Neural crest cell (in vitro differentiated cells): ENCODE data around the gene ASPM. TPM values are rescaled to one million over a fixed set of nuclear protein-coding genes. Genes with fewer than 3 reads are reported as not detected.

ENCODE experiments used
- DNase-seq: peaks from one replicate; pipeline ENCODE4 v3.0.0; 2021; ENCODE audit warnings: low read depth, mixed read lengths, low spot score
- H3K27ac Mint-ChIP-seq: one replicate; pipeline ENCODE4 v1.8.0; 2021; ENCODE audit warnings: mild to moderate bottlenecking, mixed read lengths; ENCODE audit not compliant: unreplicated experiment
- H3K27me3 Mint-ChIP-seq: 2 replicates; pipeline ENCODE4 v1.8.0; 2021; ENCODE audit warnings: low read depth, mild to moderate bottlenecking, mixed read lengths
- H3K36me3 Mint-ChIP-seq: 2 replicates; pipeline ENCODE4 v1.8.0; 2021; ENCODE audit warnings: low read depth, mild to moderate bottlenecking, mixed read lengths
- H3K4me1 Mint-ChIP-seq: 2 replicates; pipeline ENCODE4 v1.8.0; 2021; ENCODE audit warnings: mixed read lengths
- H3K4me3 Mint-ChIP-seq: one replicate; pipeline ENCODE4 v1.8.0; 2021; ENCODE audit warnings: mild to moderate bottlenecking, mixed read lengths
- H3K9me3 Mint-ChIP-seq: 2 replicates; pipeline ENCODE4 v1.8.0; 2021; ENCODE audit warnings: mixed read lengths
- total RNA-seq: library from RNA; stranded (reverse); gene quantifications from 2 replicates; pipeline ENCODE4 v1.2.1, GENCODE V29; 2021
- TF ChIP-seq, protein P1 (sequence below): fragments of 200-600 bp; sonication (generic); conservative IDR thresholded peaks from 2 replicates; pipeline ENCODE4 v1.5.0; 2021; ENCODE audit warnings: antibody characterized with exemption, mild to moderate bottlenecking

The ASPM gene
- total RNA-seq, 1 donor from 2014 or later: 53.3 TPM

DNA sequence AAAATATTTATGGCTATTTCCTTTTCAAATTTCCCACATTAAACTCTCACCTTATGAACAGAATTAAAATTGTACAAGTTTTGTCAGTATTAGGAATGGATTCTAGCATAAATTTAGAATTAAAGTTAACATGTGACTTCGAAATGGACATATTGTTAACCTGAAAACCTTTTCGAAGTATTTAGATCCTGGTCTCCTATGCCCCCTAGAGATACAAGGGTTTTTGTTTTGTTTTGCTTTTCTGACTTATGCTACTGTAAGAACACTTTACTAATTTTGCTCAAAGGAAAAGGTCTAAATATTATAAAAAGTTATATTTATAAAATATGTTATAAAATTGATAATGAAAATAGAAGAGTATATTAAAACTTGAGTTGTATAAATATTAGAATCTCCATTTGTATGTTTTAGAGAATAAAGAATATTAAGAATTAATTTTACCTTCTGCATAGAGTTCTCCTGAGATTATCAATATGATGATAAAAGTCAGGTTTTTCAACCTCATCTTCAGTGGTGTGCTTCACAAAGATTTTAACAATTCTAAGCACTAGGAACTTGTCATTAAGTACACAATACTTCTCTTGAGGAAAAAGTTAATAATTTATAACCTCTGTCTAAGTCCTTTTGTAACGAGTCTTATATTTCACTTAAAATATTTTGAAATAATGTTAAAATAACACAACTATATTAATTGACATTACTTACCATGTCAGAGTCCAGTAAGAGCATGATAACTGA lies 79.6 kb downstream of the ASPM start, which contains the start of gene F13B:
TSS of gene F13B (minus strand) at position 542 of the 738 bp plus-strand sequence. CDS start at position 505, 37 bp downstream.
- no peak for DNase-seq
- Mint-ChIP-seq H3K4me3 (no peak within 1 kb of the TSS), H3K27ac (no peak within 1 kb of the TSS), H3K36me3 (no peaks in the 10 kb centered on the region), H3K4me1 (no peaks in the 10 kb centered on the region), H3K9me3 (peaks cover 3% of the 10 kb centered on the region), H3K27me3 (no peaks in the 10 kb centered on the region)
- TF ChIP-seq, protein P1, sequence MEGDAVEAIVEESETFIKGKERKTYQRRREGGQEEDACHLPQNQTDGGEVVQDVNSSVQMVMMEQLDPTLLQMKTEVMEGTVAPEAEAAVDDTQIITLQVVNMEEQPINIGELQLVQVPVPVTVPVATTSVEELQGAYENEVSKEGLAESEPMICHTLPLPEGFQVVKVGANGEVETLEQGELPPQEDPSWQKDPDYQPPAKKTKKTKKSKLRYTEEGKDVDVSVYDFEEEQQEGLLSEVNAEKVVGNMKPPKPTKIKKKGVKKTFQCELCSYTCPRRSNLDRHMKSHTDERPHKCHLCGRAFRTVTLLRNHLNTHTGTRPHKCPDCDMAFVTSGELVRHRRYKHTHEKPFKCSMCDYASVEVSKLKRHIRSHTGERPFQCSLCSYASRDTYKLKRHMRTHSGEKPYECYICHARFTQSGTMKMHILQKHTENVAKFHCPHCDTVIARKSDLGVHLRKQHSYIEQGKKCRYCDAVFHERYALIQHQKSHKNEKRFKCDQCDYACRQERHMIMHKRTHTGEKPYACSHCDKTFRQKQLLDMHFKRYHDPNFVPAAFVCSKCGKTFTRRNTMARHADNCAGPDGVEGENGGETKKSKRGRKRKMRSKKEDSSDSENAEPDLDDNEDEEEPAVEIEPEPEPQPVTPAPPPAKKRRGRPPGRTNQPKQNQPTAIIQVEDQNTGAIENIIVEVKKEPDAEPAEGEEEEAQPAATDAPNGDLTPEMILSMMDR: no peak

DNA sequence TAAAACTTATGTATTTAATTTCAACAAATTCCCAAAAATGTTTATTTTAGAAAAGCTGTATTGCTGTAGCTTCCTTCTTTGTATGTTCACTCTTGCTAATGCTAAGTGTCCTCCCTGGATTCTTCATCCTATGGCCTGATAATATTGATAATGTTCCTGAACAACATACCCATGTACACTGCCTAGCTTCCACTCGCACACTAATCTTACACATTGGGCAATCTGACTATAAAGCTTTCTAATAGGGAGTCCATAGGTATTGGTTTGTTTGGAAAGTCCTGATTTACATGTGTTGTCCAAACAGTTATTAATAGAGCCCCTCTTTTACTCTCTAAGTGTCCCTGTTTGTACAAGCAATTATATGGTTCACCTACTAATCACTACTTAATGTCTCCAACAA lies 80.2 kb downstream of the ASPM start:
- DNase-seq: no peak

DNA sequence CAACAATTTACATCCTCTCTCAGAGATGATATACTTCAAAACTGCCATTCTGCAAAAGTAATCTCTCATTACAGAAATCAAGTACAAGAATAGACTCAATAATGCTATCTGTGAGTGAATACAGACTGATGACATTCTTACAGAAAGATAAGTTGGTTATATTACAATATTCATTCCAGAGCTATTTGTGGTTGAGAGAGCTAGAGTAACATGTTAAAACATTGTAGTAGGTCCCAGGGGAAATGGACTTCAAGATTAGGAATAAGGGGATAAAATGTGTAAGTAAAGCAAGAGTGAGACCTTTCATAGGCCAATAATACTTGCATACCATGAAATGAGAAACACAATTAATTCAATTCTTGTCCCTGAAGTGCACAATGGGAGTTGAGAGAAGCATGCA lies 80.9 kb downstream of the ASPM start:
- no peak for DNase-seq
- Mint-ChIP-seq H3K27me3 (no peaks in the 10 kb centered on the region), H3K4me1 (no peaks in the 10 kb centered on the region), H3K27ac (no peak overlapping the region), H3K4me3 (no peak overlapping the region), H3K9me3 (peaks cover 3% of the 10 kb centered on the region), H3K36me3 (no peaks in the 10 kb centered on the region)
- TF ChIP-seq, protein P1: no peak

More for the DNA sequence above, 80.2 kb downstream of the ASPM start:
- H3K36me3 Mint-ChIP-seq: no peaks in the 10 kb centered on the region
- H3K4me1 Mint-ChIP-seq: no peaks in the 10 kb centered on the region
- peaks cover 3% of the 10 kb centered on the region for H3K9me3 Mint-ChIP-seq
- TF ChIP-seq, protein P1: no peak
- H3K27me3 Mint-ChIP-seq: no peaks in the 10 kb centered on the region
- no peak overlapping the region for H3K27ac Mint-ChIP-seq
- H3K4me3 Mint-ChIP-seq: no peak overlapping the region

DNA sequence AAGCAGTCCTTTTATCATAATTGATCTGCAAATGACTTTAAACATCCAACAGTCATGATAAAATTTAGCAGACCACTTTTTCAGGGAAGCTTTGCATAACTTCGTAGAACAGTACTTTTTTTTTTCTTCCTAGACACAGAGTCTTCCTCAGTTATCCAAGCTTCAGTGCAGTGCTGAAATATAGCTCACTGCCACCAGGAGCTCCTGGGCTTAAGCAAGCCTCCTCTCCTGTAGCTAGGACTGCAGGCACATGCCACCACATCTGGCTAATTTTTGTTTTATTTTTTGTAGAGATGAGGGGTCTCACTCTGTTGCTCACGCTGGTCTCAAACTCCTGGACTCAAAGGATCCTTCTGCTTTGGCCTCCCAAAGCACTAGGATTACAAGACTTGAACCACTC lies 83.3 kb downstream of the ASPM start:
- TF ChIP-seq, protein P1: no peak
- Mint-ChIP-seq H3K27me3 (no peaks in the 10 kb centered on the region), H3K27ac (no peak overlapping the region), H3K9me3 (no peaks in the 10 kb centered on the region), H3K4me1 (no peaks in the 10 kb centered on the region), H3K36me3 (no peaks in the 10 kb centered on the region), H3K4me3 (no peak overlapping the region)
- no peak for DNase-seq

DNA sequence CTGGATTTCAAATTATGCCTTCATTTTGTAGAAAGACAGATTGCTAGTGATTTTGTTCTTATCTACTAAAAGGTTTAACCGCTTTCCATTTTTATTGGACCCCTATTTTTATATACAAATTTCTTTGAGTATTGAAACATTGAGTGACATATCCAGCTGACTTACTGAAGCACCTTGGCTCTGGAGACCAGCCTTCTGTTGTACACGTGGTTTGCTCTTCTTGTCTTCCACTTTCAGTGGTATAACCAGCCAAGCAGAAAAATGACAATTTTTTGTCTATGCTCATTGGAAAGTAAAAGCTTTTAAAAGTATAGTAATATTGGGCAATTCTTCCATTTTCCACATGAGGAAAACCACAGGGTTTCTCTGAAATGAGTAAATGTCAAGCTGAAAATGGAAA lies 83.8 kb downstream of the ASPM start:
- no peak for DNase-seq
- Mint-ChIP-seq H3K4me1 (no peaks in the 10 kb centered on the region), H3K27me3 (no peaks in the 10 kb centered on the region), H3K27ac (no peak overlapping the region), H3K4me3 (no peak overlapping the region), H3K9me3 (no peaks in the 10 kb centered on the region), H3K36me3 (no peaks in the 10 kb centered on the region)
- TF ChIP-seq, protein P1: no peak
